ENCODE data around the gene DHRS7. TPM values are rescaled to one million over a fixed set of nuclear protein-coding genes. Genes with fewer than 3 reads are reported as not detected.

Gene DHRS7
- total and polyA plus RNA-seq, 9 of the 15 experiments (the other 6 are each of a cell fraction or from before 2014, with no cell fraction given) = 10.2 to 20.1 (median 15.7) TPM

DNA sequence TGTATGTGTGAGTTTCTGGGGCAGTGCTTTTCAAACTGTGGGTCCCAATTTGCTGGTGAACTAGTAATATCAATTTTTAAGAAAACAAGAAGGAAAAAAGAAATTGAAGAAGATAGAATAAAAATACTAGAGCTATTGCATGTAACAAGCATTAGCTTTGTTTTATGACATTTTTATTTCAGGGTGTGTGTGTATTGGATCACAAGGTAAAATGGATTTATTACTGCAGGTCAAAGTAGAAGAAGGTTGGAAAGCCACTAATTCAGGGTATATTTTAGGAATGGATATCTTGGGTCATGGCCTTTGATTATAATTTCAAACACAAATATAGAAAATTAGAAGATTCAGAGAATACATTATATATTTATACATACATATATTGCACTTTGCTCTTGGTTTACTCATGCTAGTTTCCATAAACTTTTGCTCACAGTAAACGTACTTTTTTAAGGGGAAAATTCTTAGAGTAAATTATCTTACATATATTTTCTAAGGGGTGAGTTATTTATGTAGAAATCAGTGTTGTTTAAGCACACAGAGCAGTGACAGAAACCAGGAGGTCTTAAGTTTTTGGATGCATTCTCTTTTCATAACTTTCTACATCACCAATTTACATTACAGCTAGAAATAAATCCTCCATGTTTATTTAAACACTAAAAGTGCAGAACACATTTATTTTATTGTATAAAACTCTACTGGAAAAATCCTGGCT lies 49.4 kb upstream of the DHRS7 start:
- ATAC-seq (no peak), DNase-seq (ENCODE audit: extremely low read depth in 1 of 4, low spot score in 3 of 4) (no peak), FAIRE-seq (no peak)
- H4K20me1 ChIP-seq (replicated peaks; ENCODE audit: control insufficient read depth, insufficient read depth, low read length) = no peaks in the 10 kb centered on the region
- H3K27ac ChIP-seq (ENCODE audit: extremely low read depth, low read depth, low read length) = no peak overlapping the region
- H3K4me3 ChIP-seq = no peak overlapping the region
- in situ Hi-C loops (cut with MboI) (no loop called here), intact Hi-C loops (cut with micrococcal nuclease) (no loop called here)
- no peaks in the 10 kb centered on the region for H3K27me3 ChIP-seq (ENCODE audit: control insufficient read depth in 2 of 2, insufficient read depth in 2 of 2, low read length in 2 of 2)
- H3K4me1 ChIP-seq (replicated peaks in 1 of 2; ENCODE audit: control insufficient read depth in 2 of 2, insufficient read depth in 2 of 2, low read length in 2 of 2) = no peaks in the 10 kb centered on the region
- 0% methylated on average over 1 of the region's 1 CpG for WGBS (ENCODE audit: insufficient coverage, low coverage, missing lambda C conversion rate)
- CTCF ChIA-PET (ENCODE audit: low intra/inter-chr PET ratio) = no interaction called here
- POLR2A ChIA-PET = no interaction called here
- no peak for TF ChIP-seq GABPB1 (CRISPR knock-in tag; IDR thresholded peaks at IDR 0.05)
- no peak for TF ChIP-seq CBFB (CRISPR knock-in tag; IDR thresholded peaks at IDR 0.05)
- no peak overlapping the region for H3K9ac ChIP-seq (ENCODE audit: insufficient read depth in 1 of 2, low read depth in 2 of 2, low read length in 2 of 2)
- no peaks in the 10 kb centered on the region for H3K9me1 ChIP-seq (ENCODE audit: control insufficient read depth, insufficient read depth, low read length)
- BruUV-seq (replicated peaks) = no TSS peak
- no peaks in the 10 kb centered on the region for H3K79me2 ChIP-seq (ENCODE audit: control insufficient read depth, insufficient read depth, low read length)
- H3K4me2 ChIP-seq (ENCODE audit: insufficient read depth, low read length) = no peak overlapping the region
- H3K36me3 ChIP-seq (ENCODE audit: control insufficient read depth, insufficient read depth, low read length) = no peaks in the 10 kb centered on the region
- no peaks in the 10 kb centered on the region for H3K9me3 ChIP-seq (replicated peaks; ENCODE audit: control insufficient read depth, insufficient read depth, low read depth, low read length)
- no peak overlapping the region for H2AFZ ChIP-seq (ENCODE audit: low read depth, low read length)

DNA sequence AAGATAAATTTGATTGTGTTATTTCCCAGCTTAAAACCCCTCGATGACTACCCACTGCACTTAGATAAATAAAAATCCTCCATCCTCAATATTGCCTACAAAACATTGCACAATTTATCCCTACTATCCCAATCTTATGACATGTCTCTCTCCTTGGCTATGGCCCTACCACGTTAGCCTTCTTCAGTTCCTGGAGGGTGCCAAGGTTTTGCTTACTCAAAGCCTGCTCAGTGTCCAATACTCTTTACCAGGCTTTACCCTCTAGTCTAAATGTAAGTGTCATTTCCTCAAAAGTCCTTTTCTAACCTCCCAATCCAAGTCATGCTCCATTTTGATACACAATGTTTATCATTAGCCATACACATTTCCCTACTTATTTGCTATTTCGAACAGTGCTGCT lies 48.8 kb upstream of the DHRS7 start:
- H3K27ac ChIP-seq (ENCODE audit: extremely low read depth, low read depth, low read length) = no peak overlapping the region
- no peak for DNase-seq (ENCODE audit: extremely low read depth in 1 of 4, low spot score in 3 of 4)
- 8% methylated on average over 3 of the region's 3 CpGs for WGBS (ENCODE audit: insufficient coverage, low coverage, missing lambda C conversion rate)
- no peaks in the 10 kb centered on the region for H3K27me3 ChIP-seq (ENCODE audit: control insufficient read depth in 2 of 2, insufficient read depth in 2 of 2, low read length in 2 of 2)
- no peak overlapping the region for H3K4me3 ChIP-seq
- BruUV-seq (replicated peaks) = no TSS peak
- H3K36me3 ChIP-seq (ENCODE audit: control insufficient read depth, insufficient read depth, low read length) = no peaks in the 10 kb centered on the region
- no peak overlapping the region for H3K9ac ChIP-seq (ENCODE audit: insufficient read depth in 1 of 2, low read depth in 2 of 2, low read length in 2 of 2)
- no peak for FAIRE-seq
- H3K79me2 ChIP-seq (ENCODE audit: control insufficient read depth, insufficient read depth, low read length) = no peaks in the 10 kb centered on the region
- H2AFZ ChIP-seq (ENCODE audit: low read depth, low read length) = no peak overlapping the region
- no peak for ATAC-seq
- intact Hi-C loops (cut with micrococcal nuclease) = no loop called here
- no peak overlapping the region for H3K4me2 ChIP-seq (ENCODE audit: insufficient read depth, low read length)
- H3K9me3 ChIP-seq (replicated peaks; ENCODE audit: control insufficient read depth, insufficient read depth, low read depth, low read length) = no peaks in the 10 kb centered on the region
- no peaks in the 10 kb centered on the region for H4K20me1 ChIP-seq (replicated peaks; ENCODE audit: control insufficient read depth, insufficient read depth, low read length)
- H3K9me1 ChIP-seq (ENCODE audit: control insufficient read depth, insufficient read depth, low read length) = no peaks in the 10 kb centered on the region
- ChIA-PET CTCF (ENCODE audit: low intra/inter-chr PET ratio) (no interaction called here), POLR2A (no interaction called here)
- in situ Hi-C loops (cut with MboI) = no loop called here
- H3K4me1 ChIP-seq (replicated peaks in 1 of 2; ENCODE audit: control insufficient read depth in 2 of 2, insufficient read depth in 2 of 2, low read length in 2 of 2) = no peaks in the 10 kb centered on the region
- TF ChIP-seq, protein P1, sequence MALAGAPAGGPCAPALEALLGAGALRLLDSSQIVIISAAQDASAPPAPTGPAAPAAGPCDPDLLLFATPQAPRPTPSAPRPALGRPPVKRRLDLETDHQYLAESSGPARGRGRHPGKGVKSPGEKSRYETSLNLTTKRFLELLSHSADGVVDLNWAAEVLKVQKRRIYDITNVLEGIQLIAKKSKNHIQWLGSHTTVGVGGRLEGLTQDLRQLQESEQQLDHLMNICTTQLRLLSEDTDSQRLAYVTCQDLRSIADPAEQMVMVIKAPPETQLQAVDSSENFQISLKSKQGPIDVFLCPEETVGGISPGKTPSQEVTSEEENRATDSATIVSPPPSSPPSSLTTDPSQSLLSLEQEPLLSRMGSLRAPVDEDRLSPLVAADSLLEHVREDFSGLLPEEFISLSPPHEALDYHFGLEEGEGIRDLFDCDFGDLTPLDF (CRISPR knock-in tag; IDR thresholded peaks at IDR 0.05) = no peak
- TF ChIP-seq, protein P2, sequence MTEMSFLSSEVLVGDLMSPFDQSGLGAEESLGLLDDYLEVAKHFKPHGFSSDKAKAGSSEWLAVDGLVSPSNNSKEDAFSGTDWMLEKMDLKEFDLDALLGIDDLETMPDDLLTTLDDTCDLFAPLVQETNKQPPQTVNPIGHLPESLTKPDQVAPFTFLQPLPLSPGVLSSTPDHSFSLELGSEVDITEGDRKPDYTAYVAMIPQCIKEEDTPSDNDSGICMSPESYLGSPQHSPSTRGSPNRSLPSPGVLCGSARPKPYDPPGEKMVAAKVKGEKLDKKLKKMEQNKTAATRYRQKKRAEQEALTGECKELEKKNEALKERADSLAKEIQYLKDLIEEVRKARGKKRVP (CRISPR knock-in tag; IDR thresholded peaks at IDR 0.05) = no peak
- TF ChIP-seq, protein P3, sequence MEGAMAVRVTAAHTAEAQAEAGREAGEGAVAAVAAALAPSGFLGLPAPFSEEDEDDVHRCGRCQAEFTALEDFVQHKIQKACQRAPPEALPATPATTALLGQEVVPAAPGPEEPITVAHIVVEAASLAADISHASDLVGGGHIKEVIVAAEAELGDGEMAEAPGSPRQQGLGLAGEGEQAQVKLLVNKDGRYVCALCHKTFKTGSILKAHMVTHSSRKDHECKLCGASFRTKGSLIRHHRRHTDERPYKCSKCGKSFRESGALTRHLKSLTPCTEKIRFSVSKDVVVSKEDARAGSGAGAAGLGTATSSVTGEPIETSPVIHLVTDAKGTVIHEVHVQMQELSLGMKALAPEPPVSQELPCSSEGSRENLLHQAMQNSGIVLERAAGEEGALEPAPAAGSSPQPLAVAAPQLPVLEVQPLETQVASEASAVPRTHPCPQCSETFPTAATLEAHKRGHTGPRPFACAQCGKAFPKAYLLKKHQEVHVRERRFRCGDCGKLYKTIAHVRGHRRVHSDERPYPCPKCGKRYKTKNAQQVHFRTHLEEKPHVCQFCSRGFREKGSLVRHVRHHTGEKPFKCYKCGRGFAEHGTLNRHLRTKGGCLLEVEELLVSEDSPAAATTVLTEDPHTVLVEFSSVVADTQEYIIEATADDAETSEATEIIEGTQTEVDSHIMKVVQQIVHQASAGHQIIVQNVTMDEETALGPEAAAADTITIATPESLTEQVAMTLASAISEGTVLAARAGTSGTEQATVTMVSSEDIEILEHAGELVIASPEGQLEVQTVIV (CRISPR knock-in tag; IDR thresholded peaks at IDR 0.05; ENCODE audit: borderline replicate concordance) = no peak
- no peak for TF ChIP-seq GATAD2B (IDR thresholded peaks at IDR 0.05; ENCODE audit: borderline replicate concordance)
